Measurements from ENCODE around the gene TRMT112. TPM values are rescaled to one million over a fixed set of nuclear protein-coding genes. Genes with fewer than 3 reads are reported as not detected.

Gene TRMT112
- total RNA-seq, 1 experiment from 2014 or later, result 341 TPM

DNA sequence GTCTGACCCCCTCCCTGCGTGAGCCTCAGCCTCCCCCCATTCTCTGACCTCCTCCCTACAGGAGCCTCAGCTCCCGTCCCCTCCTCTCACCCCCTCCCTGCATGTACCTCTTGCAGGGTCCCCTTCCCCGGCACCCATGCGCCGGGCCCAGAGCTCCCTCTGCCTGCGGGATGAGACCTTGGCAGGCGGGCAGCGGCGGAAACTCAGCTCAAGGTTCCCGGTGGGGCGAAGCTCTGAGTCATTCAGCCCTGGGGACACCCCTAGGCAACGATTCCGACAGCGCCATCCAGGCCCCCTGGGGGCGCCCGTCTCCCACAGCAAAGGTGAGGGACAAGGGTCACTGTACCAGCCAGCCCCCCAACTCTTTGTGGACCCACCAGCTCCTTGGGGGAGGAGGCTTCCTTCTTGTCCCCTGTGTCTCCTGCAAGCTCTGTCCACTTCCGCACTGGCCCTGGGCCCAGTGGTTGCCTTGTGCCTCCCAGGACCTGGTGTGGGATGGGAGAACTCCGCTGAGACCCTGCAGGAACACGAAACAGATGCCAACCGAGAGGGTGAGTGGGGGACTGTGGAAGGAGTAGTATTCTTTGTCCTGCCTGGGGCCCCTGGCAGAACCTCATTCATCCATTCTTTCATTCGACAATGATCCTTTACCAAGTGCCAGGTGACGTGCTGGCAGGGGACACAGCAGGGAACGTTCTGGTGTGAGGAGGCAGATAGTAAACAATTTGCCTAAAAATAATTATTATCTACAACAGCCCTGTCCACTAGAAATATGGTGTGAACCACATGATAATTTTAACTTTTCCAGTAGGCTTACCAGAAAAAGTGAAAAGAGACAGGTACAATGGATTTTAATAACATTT is 38.0 kb upstream of the TRMT112 start:
- no peaks in the 10 kb centered on the region for H3K9me3 ChIP-seq (ENCODE audit: control insufficient read depth, insufficient read depth, low read depth, low read length)
- no peaks in the 10 kb centered on the region for H3K36me3 ChIP-seq (ENCODE audit: control insufficient read depth, insufficient read depth, low read length)
- BruUV-seq (replicated peaks), result no TSS peak
- DNase-seq (ENCODE audit: low read depth, low spot score) (peak; percentile 69), ATAC-seq (peak; percentile 56)
- POLR2A ChIA-PET, result interaction anchor here (0.7 to 0.9 kb wide), 3 partner anchors 37 to 84 kb away, joined by 4 to 5 read pairs (median 4); partner anchors contain the start of genes PRDX5 and TRMT112
- peaks cover 56% of the 10 kb centered on the region for H3K4me1 ChIP-seq (ENCODE audit: control insufficient read depth, insufficient read depth, low read length)
- H3K27ac ChIP-seq (ENCODE audit: low read length), result peak overlapping the region; percentile 97
- no peaks in the 10 kb centered on the region for H3K27me3 ChIP-seq (ENCODE audit: control insufficient read depth, insufficient read depth, low read length)
- peak; percentile 97 for TF ChIP-seq CTCF (IDR thresholded peaks at IDR 0.05)
- no peak for TF ChIP-seq TCF7L2 (IDR thresholded peaks at IDR 0.05; ENCODE audit: low read depth, low read length)
- TF ChIP-seq POLR2AphosphoS5 (IDR thresholded peaks at IDR 0.05; ENCODE audit: low read depth, low read length), result 0 out of 2 replicates have a peak, but pooled peaks have one; percentile 31
- TF ChIP-seq SIN3A (IDR thresholded peaks at IDR 0.05; ENCODE audit: borderline replicate concordance, insufficient read depth, low read depth, low read length), result no peak
- CTCF ChIA-PET, result interaction anchor here (0.6 to 3.7 kb wide), 24 partner anchors 8 to 297 kb away, joined by 3 to 33 read pairs (median 6); partner anchors contain the start of genes ESRRA, PRDX5 and TRMT112
- in situ Hi-C loops (cut with HindIII; ENCODE audit: low pct_unique_long_range_greater_than_20kb, low sequenced_read_pairs) (no loop called here), intact Hi-C loops (cut with micrococcal nuclease; ENCODE audit: unreplicated experiment) (loop anchor here (1.0 to 5.0 kb wide), 2 partner anchors 37 to 297 kb away; partner anchors contain the start of gene PRDX5)
- H3K4me3 ChIP-seq (ENCODE audit: low read depth in 2 of 2, low read length in 2 of 2), result peak overlapping the region; percentile 30 to 57

- POLR2A ChIA-PET, result interaction anchor here (0.6 kb wide), 3 partner anchors 36 to 54 kb away, joined by 3 to 7 read pairs (median 3); partner anchors contain the start of gene CATSPERZ
- DNase-seq (ENCODE audit: low read depth, low spot score) (no peak), ATAC-seq (no peak)
- peak overlapping the region; percentile 52; the same call in 1 of the 2 replicates for H3K27ac ChIP-seq (ENCODE audit: low read length)
- intact Hi-C loops (cut with micrococcal nuclease; ENCODE audit: unreplicated experiment), result no loop called here
- H3K36me3 ChIP-seq (ENCODE audit: control insufficient read depth, insufficient read depth, low read length), result no peaks in the 10 kb centered on the region
- no peak overlapping the region for H3K4me3 ChIP-seq (ENCODE audit: low read depth in 2 of 2, low read length in 2 of 2)
- CTCF ChIA-PET, result interaction anchor here (0.5 to 3.7 kb wide), 10 partner anchors 8 to 95 kb away, joined by 5 to 33 read pairs (median 10); partner anchors contain the start of genes ESRRA, PRDX5 and TRMT112
- H3K9me3 ChIP-seq (ENCODE audit: control insufficient read depth, insufficient read depth, low read depth, low read length), result no peaks in the 10 kb centered on the region
- H3K4me1 ChIP-seq (ENCODE audit: control insufficient read depth, insufficient read depth, low read length), result peaks cover 50% of the 10 kb centered on the region
- TF ChIP-seq SIN3A (IDR thresholded peaks at IDR 0.05; ENCODE audit: borderline replicate concordance, insufficient read depth, low read depth, low read length) (no peak), CTCF (IDR thresholded peaks at IDR 0.05) (no peak), TCF7L2 (IDR thresholded peaks at IDR 0.05; ENCODE audit: low read depth, low read length) (no peak), POLR2AphosphoS5 (IDR thresholded peaks at IDR 0.05; ENCODE audit: low read depth, low read length) (no peak)
- TF ChIP-seq, protein P1, sequence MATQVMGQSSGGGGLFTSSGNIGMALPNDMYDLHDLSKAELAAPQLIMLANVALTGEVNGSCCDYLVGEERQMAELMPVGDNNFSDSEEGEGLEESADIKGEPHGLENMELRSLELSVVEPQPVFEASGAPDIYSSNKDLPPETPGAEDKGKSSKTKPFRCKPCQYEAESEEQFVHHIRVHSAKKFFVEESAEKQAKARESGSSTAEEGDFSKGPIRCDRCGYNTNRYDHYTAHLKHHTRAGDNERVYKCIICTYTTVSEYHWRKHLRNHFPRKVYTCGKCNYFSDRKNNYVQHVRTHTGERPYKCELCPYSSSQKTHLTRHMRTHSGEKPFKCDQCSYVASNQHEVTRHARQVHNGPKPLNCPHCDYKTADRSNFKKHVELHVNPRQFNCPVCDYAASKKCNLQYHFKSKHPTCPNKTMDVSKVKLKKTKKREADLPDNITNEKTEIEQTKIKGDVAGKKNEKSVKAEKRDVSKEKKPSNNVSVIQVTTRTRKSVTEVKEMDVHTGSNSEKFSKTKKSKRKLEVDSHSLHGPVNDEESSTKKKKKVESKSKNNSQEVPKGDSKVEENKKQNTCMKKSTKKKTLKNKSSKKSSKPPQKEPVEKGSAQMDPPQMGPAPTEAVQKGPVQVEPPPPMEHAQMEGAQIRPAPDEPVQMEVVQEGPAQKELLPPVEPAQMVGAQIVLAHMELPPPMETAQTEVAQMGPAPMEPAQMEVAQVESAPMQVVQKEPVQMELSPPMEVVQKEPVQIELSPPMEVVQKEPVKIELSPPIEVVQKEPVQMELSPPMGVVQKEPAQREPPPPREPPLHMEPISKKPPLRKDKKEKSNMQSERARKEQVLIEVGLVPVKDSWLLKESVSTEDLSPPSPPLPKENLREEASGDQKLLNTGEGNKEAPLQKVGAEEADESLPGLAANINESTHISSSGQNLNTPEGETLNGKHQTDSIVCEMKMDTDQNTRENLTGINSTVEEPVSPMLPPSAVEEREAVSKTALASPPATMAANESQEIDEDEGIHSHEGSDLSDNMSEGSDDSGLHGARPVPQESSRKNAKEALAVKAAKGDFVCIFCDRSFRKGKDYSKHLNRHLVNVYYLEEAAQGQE (IDR thresholded peaks at IDR 0.05; ENCODE audit: insufficient read depth in 1 of 2, low read depth in 2 of 2, low read length in 1 of 2), result no peak
- no peaks in the 10 kb centered on the region for H3K27me3 ChIP-seq (ENCODE audit: control insufficient read depth, insufficient read depth, low read length)
- in situ Hi-C loops (cut with HindIII; ENCODE audit: low pct_unique_long_range_greater_than_20kb, low sequenced_read_pairs), result no loop called here
- BruUV-seq (replicated peaks), result no TSS peak
Observed at GRCh38 chr11:64353715-64354506, 36.6 kb upstream of the TRMT112 start.
